Esophagus squamous epithelium (tissue), 5 donors: ENCODE results near the gene APIP. TPM values are rescaled to one million over a fixed set of nuclear protein-coding genes. Genes with fewer than 3 reads are reported as not detected.

ENCODE experiments used
- DNase-seq: peaks from one replicate; lab custom pipeline; 2025; lab: John Stamatoyannopoulos, UW
- H3K27ac ChIP-seq, 4 donors: fragments of 200-600 bp; sonication (generic); one replicate each; pipeline ENCODE4 v1.5.1; 2016 to 2019; ENCODE audit warnings: mild to moderate bottlenecking in 1 of 4
- H3K27me3 ChIP-seq, 4 donors: fragments of 200-600 bp; sonication (generic); 1 replicate in 3 of 4; 2 replicates in 1 of 4; pipeline versions ENCODE4 v1.5.1 to v1.6.0; 2017 to 2021; ENCODE audit warnings: antibody characterized with exemption in 1 of 4
- H3K36me3 ChIP-seq, 3 donors: fragments of 200-600 bp; sonication (generic); one replicate each; pipeline ENCODE4 v1.5.1; 2016 to 2019
- H3K4me1 ChIP-seq, 3 donors: fragments of 200-600 bp; sonication (generic); one replicate each; pipeline ENCODE4 v1.5.1; 2017 to 2019
- H3K4me3 ChIP-seq, 4 donors: fragments of 200-600 bp; sonication (generic); 1 replicate in 3 of 4; 2 replicates in 1 of 4; pipeline ENCODE4 v1.5.1; 2016 to 2019; ENCODE audit warnings: mild to moderate bottlenecking in 2 of 4, moderate library complexity in 1 of 4
- H3K9me3 ChIP-seq, 3 donors: fragments of 200-600 bp; sonication (generic); one replicate each; pipeline ENCODE4 v1.5.1; 2016 to 2019
- POLR2A ChIP-seq, 4 donors: fragments of 450-650 bp; IDR thresholded peaks; one replicate each; pipeline ENCODE4 v1.6.1; 2017; ENCODE audit warnings: antibody characterized with exemption in 4 of 4, mild to moderate bottlenecking in 4 of 4, moderate library complexity in 3 of 4
- WGBS, 2 donors: methylation state at CpG; one replicate each; pipeline ENCODE4 v1.1.5; 2018; 5-methylcytosine and 5-hydroxymethylcytosine counted together
- intact Hi-C: fragments of 100-400 bp; cut with DNase I; formaldehyde crosslinking; loops from one replicate; pipeline ENCODE4 v1.15.0; 2022
- total RNA-seq, 4 donors: library from RNA; depleted of rRNA; stranded (reverse); fragments of >200 nt; gene quantifications; one replicate each; pipeline ENCODE4 v1.1.0, GENCODE V29; 2016
- TF ChIP-seq, protein P1 (sequence below), 6 experiments: fragments of 450-650 bp in 4 of 6; fragments of 200-600 bp in 2 of 6; sonication (generic) in 2 of 6; IDR thresholded peaks; one replicate each; pipeline ENCODE4 v1.5.1; 2016 to 2019; ENCODE audit warnings: antibody characterized with exemption in 6 of 6, mild to moderate bottlenecking in 4 of 6, moderate library complexity in 4 of 6
- donor health status: DM: yes; HTN: yes; CAD: no.

Gene APIP
- 10 to 100 TPM; 11.5 to 21.9 (median 17.2) TPM for total RNA-seq

- Histone ChIP-seq H3K4me1 (peaks cover 0 to 52% (median 20%) of the 10 kb centered on the region in 3 donors), H3K36me3 (peaks cover 0 to 14% (median 0%) of the 10 kb centered on the region in 3 donors), H3K27ac (peak within 1 kb of the TSS; percentile 88 to 97 (median 95)), H3K27me3 (no peaks in the 10 kb centered on the region), H3K9me3 (no peaks in the 10 kb centered on the region), H3K4me3 (peak within 1 kb of the TSS; percentile 63 to 87 (median 84))
- intact Hi-C loops: no loop called here
- WGBS, 2 donors: 3% methylated on average over 6 of the region's 79 CpGs; no CpG with 5 or more reads in 1 of the 2 donors
- peak; percentile 95 for DNase-seq
- TF ChIP-seq, protein P1, sequence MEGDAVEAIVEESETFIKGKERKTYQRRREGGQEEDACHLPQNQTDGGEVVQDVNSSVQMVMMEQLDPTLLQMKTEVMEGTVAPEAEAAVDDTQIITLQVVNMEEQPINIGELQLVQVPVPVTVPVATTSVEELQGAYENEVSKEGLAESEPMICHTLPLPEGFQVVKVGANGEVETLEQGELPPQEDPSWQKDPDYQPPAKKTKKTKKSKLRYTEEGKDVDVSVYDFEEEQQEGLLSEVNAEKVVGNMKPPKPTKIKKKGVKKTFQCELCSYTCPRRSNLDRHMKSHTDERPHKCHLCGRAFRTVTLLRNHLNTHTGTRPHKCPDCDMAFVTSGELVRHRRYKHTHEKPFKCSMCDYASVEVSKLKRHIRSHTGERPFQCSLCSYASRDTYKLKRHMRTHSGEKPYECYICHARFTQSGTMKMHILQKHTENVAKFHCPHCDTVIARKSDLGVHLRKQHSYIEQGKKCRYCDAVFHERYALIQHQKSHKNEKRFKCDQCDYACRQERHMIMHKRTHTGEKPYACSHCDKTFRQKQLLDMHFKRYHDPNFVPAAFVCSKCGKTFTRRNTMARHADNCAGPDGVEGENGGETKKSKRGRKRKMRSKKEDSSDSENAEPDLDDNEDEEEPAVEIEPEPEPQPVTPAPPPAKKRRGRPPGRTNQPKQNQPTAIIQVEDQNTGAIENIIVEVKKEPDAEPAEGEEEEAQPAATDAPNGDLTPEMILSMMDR (IDR thresholded peaks at IDR 0.05): no peak
- TF ChIP-seq POLR2A (IDR thresholded peaks at IDR 0.05): peak in 3 of 4 donors; percentile 92 to 97 (median 94)
Observed at GRCh38 chr11:34916015-34916842, at the start of gene APIP, which contains the start of gene PDHX. Gene APIP (minus strand): TSS chr11:34916379. CDS start chr11:34916284, 95 bp downstream. Gene PDHX (plus strand): TSS chr11:34916618. CDS start chr11:34916656, 38 bp downstream.

DNA sequence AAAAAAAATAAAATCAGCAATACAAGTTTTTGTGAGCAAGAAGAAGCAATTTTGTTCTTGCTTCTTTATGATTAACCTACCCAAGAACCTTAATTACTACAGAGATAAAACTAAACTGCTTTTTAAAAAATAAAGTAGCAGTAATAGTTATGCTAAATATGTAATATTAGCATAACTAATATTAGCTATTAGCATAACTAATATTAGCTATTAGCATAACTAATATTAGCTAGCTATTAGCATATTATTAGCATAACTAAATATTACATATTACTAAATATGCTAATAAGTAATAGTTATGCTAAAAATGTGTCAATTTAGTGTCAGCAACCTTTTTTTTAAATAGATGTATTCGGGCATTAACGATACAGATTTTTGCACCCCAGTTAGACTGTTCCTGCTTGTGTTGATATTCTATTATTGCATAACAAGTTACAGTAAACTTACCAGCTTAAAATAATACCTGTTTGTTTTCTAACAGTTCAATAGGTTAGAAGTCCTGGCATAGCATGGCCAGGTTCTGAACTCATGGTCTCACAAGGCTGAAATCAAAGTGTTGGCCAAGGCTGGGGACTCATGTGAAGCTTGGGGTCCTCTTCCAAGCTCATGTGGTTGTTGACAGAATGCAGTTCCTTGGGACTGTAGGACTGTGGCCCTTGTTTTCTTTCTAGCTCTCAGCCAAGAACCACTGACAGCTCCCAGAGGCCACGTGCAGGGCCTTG is 48.6 kb upstream of the APIP start:
- intact Hi-C loops: no loop called here
- DNase-seq: no peak
- peaks cover 0 to 10% (median 0%) of the 10 kb centered on the region in 3 donors for H3K4me1 ChIP-seq
- TF ChIP-seq POLR2A (IDR thresholded peaks at IDR 0.05): no peak
- TF ChIP-seq, protein P1 (IDR thresholded peaks at IDR 0.05): no peak
- no peak overlapping the region for H3K27ac ChIP-seq
- H3K9me3 ChIP-seq: no peaks in the 10 kb centered on the region
- H3K4me3 ChIP-seq: no peak overlapping the region
- no peaks in the 10 kb centered on the region for H3K27me3 ChIP-seq
- H3K36me3 ChIP-seq: peaks cover 0 to 60% (median 3%) of the 10 kb centered on the region in 3 donors
- 58 to 77% methylated on average over 3 of the region's 3 CpGs for WGBS, 2 donors

DNA sequence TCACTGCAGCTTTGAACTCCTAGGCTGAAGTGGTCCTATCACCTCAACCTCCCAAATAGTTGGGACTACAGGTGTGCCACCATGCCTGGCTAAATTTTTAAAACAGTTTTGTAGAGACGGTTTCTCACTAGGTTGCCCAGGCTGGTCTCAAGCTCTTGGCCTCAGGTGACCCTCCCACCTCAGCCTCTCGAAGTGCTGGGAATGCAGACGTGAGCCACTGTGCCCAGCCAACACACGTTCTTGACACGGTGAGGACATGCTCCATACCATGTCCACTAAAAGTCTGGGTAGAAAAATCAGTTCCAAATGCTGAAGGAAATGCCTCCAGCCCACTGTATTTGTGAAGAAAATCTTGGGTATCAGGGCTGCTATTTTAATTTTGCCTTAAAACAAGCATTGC is 47.2 kb upstream of the APIP start:
- TF ChIP-seq, protein P1 (IDR thresholded peaks at IDR 0.05): no peak
- TF ChIP-seq POLR2A (IDR thresholded peaks at IDR 0.05): no peak
- no peaks in the 10 kb centered on the region for H3K27me3 ChIP-seq
- H3K4me1 ChIP-seq: peaks cover 0 to 13% (median 0%) of the 10 kb centered on the region in 3 donors
- no peak for DNase-seq
- no peak overlapping the region for H3K27ac ChIP-seq
- 85 to 87% methylated on average over 3 to 5 of the region's 5 CpGs for WGBS, 2 donors
- peaks cover 0 to 60% (median 3%) of the 10 kb centered on the region in 3 donors for H3K36me3 ChIP-seq
- H3K4me3 ChIP-seq: no peak overlapping the region
- H3K9me3 ChIP-seq: no peaks in the 10 kb centered on the region
- intact Hi-C loops: no loop called here

GRCh38 chr11:34962034-34962433 is 45.9 kb upstream of the APIP start:
- intact Hi-C loops: no loop called here
- no peak for DNase-seq
- TF ChIP-seq, protein P1 (IDR thresholded peaks at IDR 0.05): no peak
- TF ChIP-seq POLR2A (IDR thresholded peaks at IDR 0.05): no peak

More at GRCh38 chr11:34962034-34962433, 45.9 kb upstream of the APIP start:
- Histone ChIP-seq H3K9me3 (no peaks in the 10 kb centered on the region), H3K27me3 (no peaks in the 10 kb centered on the region), H3K36me3 (peaks cover 0 to 58% (median 3%) of the 10 kb centered on the region in 3 donors), H3K27ac (no peak overlapping the region), H3K4me3 (no peak overlapping the region), H3K4me1 (peaks cover 0 to 13% (median 0%) of the 10 kb centered on the region in 3 donors)
